ENCODE results near the gene WNT5A.

GRCh38 chr3:55471084-55471483 is 16.0 kb downstream of the WNT5A start:
- TF ChIP-seq CTCF (IDR thresholded peaks at IDR 0.05 in 2 of 3, conservative IDR thresholded peaks at IDR 0.05 in 1 of 3; ENCODE audit: borderline replicate concordance in 1 of 3, insufficient read depth in 1 of 3, low read depth in 2 of 3, low read length in 2 of 3) (no peak), JUND (IDR thresholded peaks at IDR 0.05) (no peak), RAD21 (IDR thresholded peaks at IDR 0.05; ENCODE audit: low read depth) (no peak), SRF (IDR thresholded peaks at IDR 0.05; ENCODE audit: low read depth) (no peak), YY1 (IDR thresholded peaks at IDR 0.05; ENCODE audit: extremely low read depth, insufficient replicate concordance, low read depth, low read length) (no peak), POLR2AphosphoS5 (IDR thresholded peaks at IDR 0.05; ENCODE audit: low read depth, low read length) (no peak), FOSL1 (IDR thresholded peaks at IDR 0.05; ENCODE audit: low read depth) (no peak), EZH2 (IDR thresholded peaks at IDR 0.05) (no peak), ZFX (IDR thresholded peaks at IDR 0.05) (no peak), POLR2A (IDR thresholded peaks at IDR 0.05; ENCODE audit: borderline replicate concordance, extremely low read depth, insufficient read depth, insufficient read length) (no peak), EGR1 (IDR thresholded peaks at IDR 0.05; ENCODE audit: low read depth) (no peak), CEBPB (IDR thresholded peaks at IDR 0.05; ENCODE audit: low read depth) (no peak), ZNF274 (IDR thresholded peaks at IDR 0.05; ENCODE audit: low read depth, low read length) (no peak)

Measured in HCT116 (cell line).